ENCODE measurements around the gene RNF32. TPM values are rescaled to one million over a fixed set of nuclear protein-coding genes. Genes with fewer than 3 reads are reported as not detected.

Gene RNF32
- polyA plus RNA-seq, 1 donor (not counting 4 experiments of a cell fraction or from before 2014, with no cell fraction given) = 0.34 TPM

DNA sequence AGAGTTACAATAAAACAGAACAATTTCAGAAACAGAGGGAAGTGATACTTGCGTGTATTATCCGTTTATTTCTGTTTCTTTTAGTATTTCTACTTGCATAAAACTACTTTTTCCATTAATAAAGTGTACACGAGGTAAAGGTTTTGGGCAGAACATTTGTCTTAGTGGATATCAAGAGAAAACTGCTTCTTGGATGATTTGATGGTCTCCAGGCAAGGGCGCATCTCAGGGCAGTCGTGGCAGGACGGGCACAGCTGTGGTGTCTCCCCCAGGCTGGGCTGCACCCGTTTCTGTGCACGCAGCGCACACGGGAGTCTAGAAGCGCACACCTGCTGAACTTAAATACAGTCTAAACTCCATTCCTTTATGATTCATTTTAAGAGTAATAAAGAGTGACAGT, 23.4 kb upstream of the RNF32 start:
- Histone ChIP-seq H3K9me1 (ENCODE audit: control insufficient read depth, extremely low read depth, insufficient read depth, low read length) (no peaks in the 10 kb centered on the region), H3K4me1 (ENCODE audit: control insufficient read depth, extremely low read depth, insufficient read depth, low read length) (no peaks in the 10 kb centered on the region), H3K27ac (ENCODE audit: control insufficient read depth, insufficient read depth, low read length) (no peak overlapping the region), H3K9me3 (ENCODE audit: control insufficient read depth, low read depth, low read length) (no peaks in the 10 kb centered on the region), H3K27me3 (ENCODE audit: control insufficient read depth, extremely low read depth, insufficient read depth, low read length) (peaks cover 21% of the 10 kb centered on the region), H3K36me3 (ENCODE audit: control insufficient read depth in 2 of 2, extremely low read depth in 1 of 2, insufficient read depth in 2 of 2, low read length in 2 of 2) (no peaks in the 10 kb centered on the region), H4K20me1 (ENCODE audit: control insufficient read depth, extremely low read depth, insufficient read depth, low read length) (no peaks in the 10 kb centered on the region), H3K4me3 (ENCODE audit: control insufficient read depth in 2 of 3, extremely low read depth in 1 of 3, insufficient read depth in 2 of 3, low read depth in 1 of 3, low read length in 3 of 3) (no peak overlapping the region), H2AFZ (ENCODE audit: control insufficient read depth, low read length) (no peak overlapping the region), H3K9ac (ENCODE audit: control insufficient read depth, extremely low read depth, insufficient read depth, low read length) (no peak overlapping the region), H3K79me2 (ENCODE audit: control insufficient read depth, insufficient read depth, low read length) (no peaks in the 10 kb centered on the region), H3K4me2 (ENCODE audit: control insufficient read depth, extremely low read depth, insufficient read depth, low read depth, low read length) (no peak overlapping the region)
- FAIRE-seq (no peak), DNase-seq (ENCODE audit: low read depth, low spot score) (no peak)
- peak; percentile 4 for TF ChIP-seq EZH2 (IDR thresholded peaks at IDR 0.05; ENCODE audit: low read length)
- TF ChIP-seq, protein P1, sequence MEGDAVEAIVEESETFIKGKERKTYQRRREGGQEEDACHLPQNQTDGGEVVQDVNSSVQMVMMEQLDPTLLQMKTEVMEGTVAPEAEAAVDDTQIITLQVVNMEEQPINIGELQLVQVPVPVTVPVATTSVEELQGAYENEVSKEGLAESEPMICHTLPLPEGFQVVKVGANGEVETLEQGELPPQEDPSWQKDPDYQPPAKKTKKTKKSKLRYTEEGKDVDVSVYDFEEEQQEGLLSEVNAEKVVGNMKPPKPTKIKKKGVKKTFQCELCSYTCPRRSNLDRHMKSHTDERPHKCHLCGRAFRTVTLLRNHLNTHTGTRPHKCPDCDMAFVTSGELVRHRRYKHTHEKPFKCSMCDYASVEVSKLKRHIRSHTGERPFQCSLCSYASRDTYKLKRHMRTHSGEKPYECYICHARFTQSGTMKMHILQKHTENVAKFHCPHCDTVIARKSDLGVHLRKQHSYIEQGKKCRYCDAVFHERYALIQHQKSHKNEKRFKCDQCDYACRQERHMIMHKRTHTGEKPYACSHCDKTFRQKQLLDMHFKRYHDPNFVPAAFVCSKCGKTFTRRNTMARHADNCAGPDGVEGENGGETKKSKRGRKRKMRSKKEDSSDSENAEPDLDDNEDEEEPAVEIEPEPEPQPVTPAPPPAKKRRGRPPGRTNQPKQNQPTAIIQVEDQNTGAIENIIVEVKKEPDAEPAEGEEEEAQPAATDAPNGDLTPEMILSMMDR (optimal IDR thresholded peaks at IDR 0.05 in 1 of 3, IDR thresholded peaks at IDR 0.05 in 1 of 3, conservative IDR thresholded peaks at IDR 0.05 in 1 of 3; ENCODE audit: extremely low read depth in 1 of 3, insufficient read depth in 2 of 3, low read length in 3 of 3) = no peak
- dilution Hi-C loops (cut with MboI; ENCODE audit: extremely low pct_ligation_motif_present, low sequenced_read_pairs) = loop anchor here (5.0 kb wide), 1 partner anchor 45 kb away; no protein-coding TSS in a partner anchor

- no peak overlapping the region for H2AFZ ChIP-seq (ENCODE audit: control insufficient read depth, low read length)
- H3K27me3 ChIP-seq (ENCODE audit: control insufficient read depth, extremely low read depth, insufficient read depth, low read length) = peaks cover 21% of the 10 kb centered on the region
- H3K9ac ChIP-seq (ENCODE audit: control insufficient read depth, extremely low read depth, insufficient read depth, low read length) = no peak overlapping the region
- H4K20me1 ChIP-seq (ENCODE audit: control insufficient read depth, extremely low read depth, insufficient read depth, low read length) = no peaks in the 10 kb centered on the region
- no peaks in the 10 kb centered on the region for H3K9me3 ChIP-seq (ENCODE audit: control insufficient read depth, low read depth, low read length)
- no peaks in the 10 kb centered on the region for H3K79me2 ChIP-seq (ENCODE audit: control insufficient read depth, insufficient read depth, low read length)
- H3K9me1 ChIP-seq (ENCODE audit: control insufficient read depth, extremely low read depth, insufficient read depth, low read length) = no peaks in the 10 kb centered on the region
- H3K4me1 ChIP-seq (ENCODE audit: control insufficient read depth, extremely low read depth, insufficient read depth, low read length) = no peaks in the 10 kb centered on the region
- no peak overlapping the region for H3K4me3 ChIP-seq (ENCODE audit: control insufficient read depth in 2 of 3, extremely low read depth in 1 of 3, insufficient read depth in 2 of 3, low read depth in 1 of 3, low read length in 3 of 3)
- dilution Hi-C loops (cut with MboI; ENCODE audit: extremely low pct_ligation_motif_present, low sequenced_read_pairs) = loop anchor here (5.0 kb wide), 1 partner anchor 46 kb away; no protein-coding TSS in a partner anchor
- FAIRE-seq (no peak), DNase-seq (ENCODE audit: low read depth, low spot score) (no peak)
- no peak for TF ChIP-seq EZH2 (IDR thresholded peaks at IDR 0.05; ENCODE audit: low read length)
- TF ChIP-seq, protein P1 (optimal IDR thresholded peaks at IDR 0.05 in 1 of 3, IDR thresholded peaks at IDR 0.05 in 1 of 3, conservative IDR thresholded peaks at IDR 0.05 in 1 of 3; ENCODE audit: extremely low read depth in 1 of 3, insufficient read depth in 2 of 3, low read length in 3 of 3) = no peak
- no peak overlapping the region for H3K4me2 ChIP-seq (ENCODE audit: control insufficient read depth, extremely low read depth, insufficient read depth, low read depth, low read length)
- no peak overlapping the region for H3K27ac ChIP-seq (ENCODE audit: control insufficient read depth, insufficient read depth, low read length)
- H3K36me3 ChIP-seq (ENCODE audit: control insufficient read depth in 2 of 2, extremely low read depth in 1 of 2, insufficient read depth in 2 of 2, low read length in 2 of 2) = no peaks in the 10 kb centered on the region
Observed at GRCh38 chr7:156618078-156618779, 22.3 kb upstream of the RNF32 start.
